SIG-M5 treated with dmso at 0.1 percent for 504 hours (cell line): ENCODE measurements around the gene IGHMBP2.

Experiments used
- DNase-seq: peaks from one replicate; lab custom pipeline; 2025; ENCODE audit not compliant: unreplicated experiment; lab: John Stamatoyannopoulos, UW

IGHMBP2 gene

DNA sequence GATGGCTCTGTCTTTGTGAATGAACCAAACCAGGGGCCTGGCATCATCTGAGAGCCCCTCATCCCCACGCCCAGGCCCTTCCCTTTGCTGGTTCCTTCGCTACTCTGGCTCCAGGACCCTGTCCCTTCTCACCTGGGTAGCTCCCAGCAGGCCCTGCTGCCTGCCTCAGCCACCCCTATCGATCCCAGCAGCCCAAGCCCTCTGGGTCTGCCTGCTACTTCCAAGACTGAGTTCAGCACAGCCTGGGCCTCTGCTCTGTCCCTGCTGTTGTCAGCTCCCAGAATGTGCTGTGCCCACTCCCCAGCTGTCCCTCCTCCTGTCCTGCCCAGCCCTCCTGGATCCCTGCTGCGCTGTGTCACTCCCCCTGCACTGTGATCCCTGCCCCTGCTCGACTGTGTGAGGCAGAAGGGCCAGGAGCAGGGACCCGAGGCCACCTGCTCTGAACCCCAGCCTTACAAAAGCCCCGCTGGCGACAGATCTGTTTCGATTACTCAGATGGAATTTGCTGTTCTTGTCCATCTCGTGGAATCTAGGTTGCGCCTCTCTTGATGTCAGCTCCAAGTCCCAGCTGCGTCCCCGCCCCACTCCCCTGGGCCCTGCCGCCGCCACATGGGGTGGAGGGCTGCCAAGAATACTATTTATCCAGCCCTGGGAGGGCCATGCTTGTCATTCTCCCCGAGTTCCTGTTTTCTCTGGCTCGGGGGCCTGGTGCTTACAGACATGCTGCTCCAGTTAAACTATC is 13.0 kb upstream of the IGHMBP2 start:
- DNase-seq: no peak

DNA sequence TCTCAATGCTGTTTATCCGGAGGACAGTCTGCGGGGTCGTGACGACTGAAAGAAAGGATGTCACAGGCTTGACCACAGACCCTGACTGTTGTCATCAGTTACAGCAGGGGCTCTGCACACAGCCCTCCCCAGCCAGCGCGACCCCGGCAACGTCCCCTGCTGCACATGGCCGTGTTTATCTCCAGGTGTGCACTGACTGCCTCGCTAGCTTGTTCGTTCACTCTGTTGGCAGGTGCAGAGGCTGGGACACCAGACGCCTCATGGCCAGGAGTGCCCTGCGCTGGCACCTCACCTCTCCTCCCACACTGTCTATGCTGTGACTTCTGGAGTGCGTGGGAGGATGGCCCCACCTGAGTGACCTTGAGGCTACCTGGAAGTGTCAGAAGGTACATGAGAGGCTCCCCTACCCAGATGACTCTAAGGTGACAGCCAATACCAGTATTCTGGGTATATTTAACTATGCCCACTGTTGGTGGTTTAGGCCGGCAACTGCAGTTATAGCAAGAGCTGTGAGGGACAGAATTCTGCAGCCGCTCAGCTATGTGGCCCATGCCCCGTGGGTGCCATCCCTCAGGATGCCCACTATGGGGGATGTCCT is 12.2 kb upstream of the IGHMBP2 start:
- DNase-seq: no peak

DNA sequence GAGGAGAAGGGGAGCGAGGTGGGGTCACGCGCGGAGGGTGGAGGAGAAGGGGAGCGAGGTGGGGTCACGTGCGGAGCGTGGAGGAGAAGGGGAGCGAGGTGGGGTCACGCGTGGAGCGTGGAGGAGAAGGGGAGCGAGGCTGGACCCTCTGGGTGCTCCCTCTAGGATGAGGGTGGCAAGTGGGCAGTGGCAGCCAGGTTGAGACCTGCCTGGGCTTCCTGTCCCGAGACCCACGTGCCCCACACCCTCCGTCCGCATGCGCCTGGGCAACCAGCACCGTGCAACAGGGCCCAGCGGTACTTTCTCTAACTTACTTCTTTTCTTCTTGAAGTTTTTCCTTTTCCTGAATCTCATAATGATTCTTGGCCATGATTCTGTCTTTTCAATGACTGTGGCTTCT is 11.1 kb upstream of the IGHMBP2 start:
- DNase-seq: no peak

DNA sequence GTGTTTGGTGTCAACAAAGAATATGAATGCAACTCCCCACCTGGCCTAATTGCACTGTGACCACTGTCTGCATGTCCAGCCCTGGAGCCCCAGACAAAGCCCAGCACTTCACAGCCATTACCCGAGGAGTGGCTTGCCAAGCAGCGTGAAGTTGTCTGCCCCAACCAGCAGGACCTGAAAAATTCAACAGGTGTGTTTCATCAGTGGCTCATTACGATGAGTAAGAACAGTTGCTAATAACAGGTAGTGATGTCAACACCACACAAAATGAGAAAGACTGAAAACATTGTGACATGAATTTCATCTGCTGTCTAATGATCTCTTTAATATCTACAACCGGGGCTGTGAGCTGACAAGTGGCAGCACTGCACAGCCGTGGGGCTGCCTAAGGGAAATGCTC is 10.4 kb upstream of the IGHMBP2 start:
- DNase-seq: no peak

DNA sequence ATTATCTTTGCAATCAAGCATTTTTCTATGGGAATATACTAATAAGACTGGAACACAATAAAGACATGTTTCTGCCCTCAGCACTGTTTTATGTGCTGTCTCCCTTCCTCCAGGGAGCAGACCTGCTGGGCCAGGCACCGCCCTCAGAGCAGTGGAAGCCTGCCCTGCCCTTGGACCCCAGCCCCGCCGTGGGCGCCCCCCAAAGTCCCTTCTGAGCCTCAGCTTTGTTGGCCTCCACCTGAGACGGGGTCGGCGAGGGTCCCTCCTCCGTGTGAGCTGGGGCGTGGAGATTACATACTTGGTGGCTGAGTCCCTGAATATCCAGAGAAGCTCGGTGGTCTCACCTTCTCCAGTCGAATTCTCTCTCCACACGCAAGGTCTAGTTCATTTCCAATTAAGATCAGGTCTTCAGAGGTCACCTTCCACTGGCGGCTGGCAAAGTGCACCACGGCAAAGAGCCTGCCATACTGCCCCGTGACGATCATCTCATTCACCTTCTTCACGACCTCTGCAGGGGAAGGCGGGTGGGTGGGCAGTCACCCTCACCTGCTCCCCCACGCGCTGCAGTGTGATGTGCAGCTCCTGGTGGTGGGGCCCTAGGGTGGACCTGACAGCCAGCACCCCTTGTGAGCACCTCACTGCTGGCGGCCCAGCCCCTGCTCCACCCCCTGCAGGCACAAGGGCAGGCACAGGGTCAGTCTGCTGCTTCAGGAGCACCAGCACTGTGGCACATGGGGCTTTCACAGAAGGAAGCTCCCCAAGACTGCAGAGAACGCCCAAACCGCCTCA is 7.3 kb upstream of the IGHMBP2 start:
- DNase-seq: no peak

DNA sequence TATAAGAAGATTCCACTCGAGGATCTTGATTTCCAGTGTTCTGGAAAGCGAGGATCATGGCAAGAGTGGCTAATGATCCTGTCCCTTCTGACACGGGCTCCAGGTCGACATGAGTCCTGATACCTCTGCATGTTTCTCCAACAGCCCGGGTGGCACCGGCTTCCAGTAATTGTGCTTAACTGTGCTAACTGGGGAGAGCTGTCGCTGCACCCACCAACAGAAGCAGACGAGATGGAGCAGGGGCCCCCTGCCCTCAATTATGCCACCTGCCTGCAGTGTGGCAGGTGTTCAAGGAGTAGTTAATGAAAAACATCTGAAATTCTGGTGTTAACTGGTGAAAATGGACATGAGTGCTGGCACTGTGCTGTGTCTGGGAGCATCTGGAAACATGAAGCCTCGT is 6.2 kb upstream of the IGHMBP2 start:
- no peak for DNase-seq

DNA sequence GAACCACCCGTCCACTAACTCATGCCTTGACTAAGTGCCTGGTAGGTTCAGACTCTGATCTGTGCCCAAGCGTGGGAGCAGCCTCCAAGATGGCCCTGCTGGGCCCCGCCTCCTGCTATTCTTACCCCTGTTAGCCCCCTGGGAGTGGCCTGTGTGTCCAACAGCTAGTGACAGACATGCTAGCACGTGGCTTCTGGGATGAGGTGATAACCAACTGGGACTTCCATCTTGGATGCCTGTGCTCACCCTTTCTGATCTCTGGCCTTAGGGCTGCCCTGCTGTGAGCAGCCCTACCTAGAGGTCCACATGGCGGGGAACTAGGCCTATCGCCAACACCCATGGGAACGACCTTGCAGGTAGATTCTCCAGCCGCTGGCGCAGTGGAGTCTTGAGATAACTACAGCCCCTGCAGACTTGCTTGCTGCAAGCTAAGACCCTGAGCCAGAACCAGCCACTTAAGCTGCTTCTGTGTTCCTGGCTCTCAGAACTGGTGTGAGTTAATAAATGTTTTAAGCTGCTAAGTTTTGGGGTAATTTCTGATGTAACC is 2.8 kb upstream of the IGHMBP2 start:
- no peak for DNase-seq

DNA sequence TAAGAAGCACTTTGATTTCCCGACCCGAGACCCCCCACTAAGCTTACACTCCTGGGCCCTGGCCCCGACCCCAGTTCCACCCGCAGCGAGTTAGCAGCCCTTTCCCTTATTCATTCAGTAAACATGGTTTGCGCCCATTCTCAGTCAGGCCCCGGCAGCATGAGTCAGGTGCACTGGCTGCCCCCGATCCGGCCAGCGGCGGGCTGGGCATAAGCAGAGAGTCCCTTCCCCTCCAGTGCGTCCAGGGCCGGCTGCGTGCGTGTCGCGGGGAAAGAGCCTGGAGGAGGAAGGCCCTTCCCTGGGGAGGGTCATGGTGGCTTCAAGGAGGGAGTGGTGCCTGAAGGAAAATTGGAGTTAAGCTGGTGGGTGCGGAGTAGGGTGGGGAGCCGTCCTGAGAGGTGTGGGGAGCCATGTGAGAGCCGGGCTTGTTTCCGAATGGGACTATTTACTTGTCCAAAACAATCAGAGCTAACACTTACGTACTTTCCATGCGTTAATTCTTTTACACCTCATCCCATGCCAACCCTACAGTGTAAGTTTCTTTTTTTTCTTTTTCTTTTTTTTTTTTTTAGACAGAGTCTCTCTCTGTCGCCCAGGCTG is 657 bp downstream of the IGHMBP2 start:
- no peak for DNase-seq

DNA sequence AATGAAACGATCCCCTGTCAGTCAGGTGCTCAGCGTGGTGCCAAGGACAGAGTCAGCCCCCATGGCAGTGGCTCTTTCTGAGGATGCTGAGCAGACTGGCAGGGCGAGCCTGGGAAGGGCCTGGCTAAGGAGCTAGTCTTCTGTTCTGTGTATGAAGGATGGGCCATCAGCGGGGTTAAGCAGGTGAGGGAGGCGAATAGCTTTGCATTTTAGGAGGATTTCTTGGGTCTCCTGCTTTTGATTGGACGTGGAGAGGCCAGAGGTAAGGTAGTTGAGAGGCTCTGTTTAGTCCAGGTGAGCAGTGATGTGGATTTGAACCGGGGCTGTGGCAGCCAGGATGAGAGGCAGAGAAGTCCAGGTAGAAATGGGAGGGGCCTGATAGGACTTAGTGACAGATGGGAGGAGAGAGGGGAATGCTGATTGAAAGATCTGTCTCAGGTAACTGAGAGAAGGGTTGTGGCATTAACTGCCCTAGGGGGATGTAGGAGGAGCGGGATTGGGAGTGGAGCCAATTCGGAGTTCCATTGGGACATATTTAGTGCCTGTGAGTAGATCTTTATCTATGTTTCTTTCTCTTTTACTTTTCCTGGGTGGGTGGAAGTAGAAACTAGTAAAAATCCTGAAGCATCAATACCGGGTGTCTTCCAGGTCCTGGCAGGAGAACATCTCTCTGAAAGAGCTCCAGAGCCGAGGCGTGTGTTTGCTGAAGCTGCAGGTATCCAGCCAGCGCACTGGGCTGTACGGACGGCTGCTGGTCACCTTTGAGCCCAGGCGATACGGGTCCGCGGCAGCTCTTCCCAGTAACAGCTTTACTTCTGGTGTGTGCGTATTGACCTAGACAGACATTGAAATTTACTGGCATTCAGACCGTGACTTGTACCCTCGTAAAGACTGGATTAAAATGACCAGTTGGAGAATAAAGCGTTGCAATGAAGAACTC is 2.0 kb downstream of the IGHMBP2 start:
- DNase-seq: no peak

DNA sequence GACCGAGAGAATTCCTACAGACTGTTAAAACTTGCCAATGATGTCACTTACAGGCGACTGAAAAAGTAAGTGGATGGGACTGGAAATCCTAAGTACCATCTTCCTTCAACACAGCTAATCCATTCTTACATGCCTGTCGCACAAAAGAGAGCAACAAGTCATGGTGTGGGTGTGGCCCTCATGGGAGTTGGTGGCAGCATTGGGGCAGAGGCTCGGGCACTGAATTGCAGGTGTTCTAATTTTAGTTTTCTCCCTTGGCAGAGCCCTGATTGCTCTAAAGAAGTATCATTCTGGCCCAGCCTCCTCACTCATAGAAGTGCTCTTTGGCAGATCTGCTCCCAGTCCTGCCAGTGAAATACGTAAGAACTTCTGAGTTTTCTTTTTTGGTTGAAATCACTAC is 4.6 kb downstream of the IGHMBP2 start:
- no peak for DNase-seq

DNA sequence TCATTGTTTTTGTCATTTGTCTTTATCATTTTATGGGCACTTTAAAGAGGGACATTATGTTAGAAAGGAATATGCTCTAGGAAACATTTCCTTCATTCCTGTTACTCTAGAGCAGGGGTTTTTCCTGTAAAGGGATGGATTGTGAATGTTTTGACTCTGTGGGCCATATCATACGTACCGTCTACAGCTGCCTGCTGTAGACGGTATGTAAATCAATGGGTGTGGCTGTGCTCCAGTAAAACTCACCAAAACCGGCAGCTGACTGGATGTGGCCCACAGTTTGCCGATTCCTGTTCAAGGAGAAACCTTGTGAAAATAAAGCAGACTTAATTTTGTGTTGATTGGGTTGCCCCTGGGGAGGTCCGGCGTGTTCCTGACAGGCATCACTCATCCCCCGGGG is 7.3 kb downstream of the IGHMBP2 start:
- DNase-seq: no peak

DNA sequence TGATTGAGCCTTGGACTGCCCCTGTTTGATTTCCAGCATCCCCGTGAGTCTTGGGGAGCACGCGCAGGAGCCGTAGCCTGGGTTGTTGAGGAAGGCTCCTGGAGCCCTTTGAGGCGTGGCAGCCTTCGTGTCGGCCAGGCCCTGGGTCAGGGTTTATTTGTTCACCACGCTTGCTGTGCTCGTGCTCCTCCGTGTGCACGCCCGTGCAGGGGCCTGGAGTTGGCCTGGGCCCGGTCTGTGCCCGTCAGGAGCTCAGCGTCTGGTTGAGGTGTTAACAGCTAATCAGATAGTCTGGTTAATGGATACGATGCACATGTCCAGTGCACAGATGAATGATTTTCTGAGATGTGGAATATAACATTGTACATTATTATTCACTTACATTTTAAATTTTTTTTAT is 8.0 kb downstream of the IGHMBP2 start:
- DNase-seq: no peak

DNA sequence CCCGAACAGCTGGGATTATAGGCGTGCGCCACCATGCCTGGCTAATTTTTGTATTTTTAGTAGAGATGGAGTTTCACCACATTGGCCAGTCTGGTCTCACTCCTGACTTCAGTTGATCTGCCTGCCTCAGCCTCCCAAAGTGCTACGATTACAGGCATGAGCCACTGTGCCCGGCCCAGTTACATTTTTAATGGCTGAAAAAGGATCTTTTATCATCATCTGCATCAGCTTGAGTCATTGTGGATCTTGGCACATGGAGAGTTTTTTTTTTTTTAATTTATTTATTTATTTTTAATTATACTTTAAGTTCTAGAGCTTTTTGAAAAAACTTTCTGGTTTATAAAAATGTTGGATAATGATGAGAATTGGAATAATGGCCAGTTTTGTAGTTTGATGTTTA is 8.6 kb downstream of the IGHMBP2 start:
- DNase-seq: no peak

DNA sequence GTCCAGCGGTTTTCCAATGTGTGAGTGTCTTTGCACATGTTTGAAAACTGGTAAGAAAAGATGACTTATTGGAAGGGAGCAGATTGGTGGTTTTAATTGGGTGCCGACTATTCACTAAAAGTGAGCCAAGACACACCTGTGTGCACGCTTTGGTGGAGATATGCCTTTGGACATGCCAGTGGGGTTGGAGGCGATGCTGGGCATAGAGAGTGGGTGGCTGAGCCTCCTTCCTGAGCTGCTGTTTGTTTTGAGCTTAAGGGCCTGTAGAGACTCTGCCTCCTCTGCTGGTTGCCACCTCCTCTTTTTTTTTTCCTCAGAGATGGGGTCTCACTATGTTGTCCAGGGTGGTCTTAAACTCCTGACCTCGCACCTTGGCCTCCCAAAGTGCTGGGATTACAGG is 9.5 kb downstream of the IGHMBP2 start:
- no peak for DNase-seq

DNA sequence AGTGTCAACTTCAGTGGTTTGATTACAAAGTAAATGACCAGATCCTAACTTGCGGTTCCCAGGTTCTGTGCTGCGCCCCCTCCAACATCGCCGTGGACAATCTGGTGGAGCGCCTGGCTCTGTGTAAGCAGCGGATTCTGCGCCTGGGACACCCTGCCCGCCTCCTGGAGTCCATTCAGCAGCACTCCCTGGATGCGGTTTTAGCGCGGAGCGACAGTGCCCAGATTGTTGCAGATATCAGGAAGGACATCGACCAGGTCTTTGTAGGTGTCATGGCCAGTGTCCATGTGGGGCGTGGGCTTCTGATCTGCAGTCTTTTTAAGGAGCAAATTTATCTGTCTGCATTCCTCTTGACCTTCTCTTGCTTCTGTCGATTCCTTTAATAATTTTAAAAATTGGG is 11.1 kb downstream of the IGHMBP2 start:
- no peak for DNase-seq

DNA sequence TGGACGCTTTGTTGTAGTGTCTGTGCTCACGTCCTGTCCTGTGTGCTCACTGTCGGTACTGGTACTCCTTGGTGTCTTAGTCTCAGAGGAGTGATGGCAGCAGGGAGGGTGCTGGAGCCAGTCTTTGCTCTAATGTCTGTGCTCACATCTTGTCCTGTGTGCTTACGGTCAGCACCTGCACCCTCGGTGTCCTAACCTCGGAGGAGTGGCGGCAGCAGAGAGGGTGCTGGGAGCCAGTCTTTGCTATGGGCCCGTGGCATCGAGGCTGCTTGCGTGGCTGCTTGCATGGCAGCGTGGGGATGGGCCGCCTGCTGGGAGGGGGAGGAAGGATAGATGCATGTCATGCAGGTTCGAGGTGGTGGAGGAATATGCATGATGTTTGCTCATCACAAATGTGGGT is 12.7 kb downstream of the IGHMBP2 start:
- DNase-seq: no peak

DNA sequence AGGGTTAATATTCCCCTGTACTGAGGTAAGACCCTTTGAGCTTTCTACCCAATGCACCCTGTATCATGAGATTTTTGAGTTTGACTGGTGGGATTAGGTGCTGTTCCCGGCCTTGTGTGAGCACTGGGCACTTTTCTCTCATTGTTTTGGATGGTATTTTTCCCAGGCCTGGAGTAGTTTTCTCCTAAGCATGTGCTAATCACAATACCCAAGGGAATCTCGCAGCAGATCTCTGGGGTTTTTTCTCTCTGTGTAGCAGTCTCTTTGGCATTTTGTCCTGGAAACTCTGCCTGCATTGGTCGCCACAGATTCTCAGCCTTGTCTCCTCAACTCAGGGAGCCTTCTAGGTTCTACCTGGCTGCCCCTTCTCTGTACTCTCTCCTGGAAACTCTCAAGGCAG is 19.9 kb downstream of the IGHMBP2 start:
- DNase-seq: no peak

DNA sequence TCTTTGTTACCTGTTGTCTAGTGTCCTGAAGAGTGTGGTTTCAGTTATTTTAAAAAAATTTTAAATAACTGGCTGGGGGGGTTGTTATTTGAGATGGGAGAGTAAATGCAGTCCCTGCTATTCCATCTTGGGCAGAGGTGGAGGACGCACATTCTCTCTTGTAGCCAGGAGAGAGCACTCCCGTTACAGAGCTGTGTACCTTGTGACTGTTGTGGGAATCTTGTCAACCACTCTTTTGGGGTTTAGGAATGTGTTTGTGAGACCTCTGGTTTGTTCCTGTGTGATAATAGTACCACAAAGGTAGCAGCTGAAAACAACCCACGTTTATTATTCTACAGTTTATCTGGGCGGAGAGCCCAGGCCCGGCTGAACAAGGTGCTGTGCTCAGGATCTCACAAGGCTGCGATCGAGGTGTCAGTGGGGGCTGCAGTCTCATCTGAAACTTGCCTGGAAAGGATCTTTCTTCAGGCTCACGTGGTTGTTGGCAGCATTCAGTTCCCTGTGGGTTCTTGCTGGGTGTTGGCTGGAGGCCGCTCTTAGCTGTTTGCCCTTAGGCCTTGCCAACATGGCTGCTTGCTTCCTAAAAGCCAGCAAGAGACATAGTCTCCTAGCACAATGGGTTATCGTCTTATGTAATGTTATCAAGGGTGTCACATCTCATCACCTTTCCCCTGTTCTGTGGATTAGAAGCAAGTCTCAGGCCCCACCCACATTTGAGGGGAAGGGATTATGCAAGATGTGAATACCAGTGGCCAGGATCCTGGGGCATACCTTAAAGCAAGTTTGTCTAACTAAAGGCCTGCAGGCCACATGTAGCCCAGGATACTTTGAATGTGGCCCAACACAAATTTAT is 20.6 kb downstream of the IGHMBP2 start:
- DNase-seq: no peak

DNA sequence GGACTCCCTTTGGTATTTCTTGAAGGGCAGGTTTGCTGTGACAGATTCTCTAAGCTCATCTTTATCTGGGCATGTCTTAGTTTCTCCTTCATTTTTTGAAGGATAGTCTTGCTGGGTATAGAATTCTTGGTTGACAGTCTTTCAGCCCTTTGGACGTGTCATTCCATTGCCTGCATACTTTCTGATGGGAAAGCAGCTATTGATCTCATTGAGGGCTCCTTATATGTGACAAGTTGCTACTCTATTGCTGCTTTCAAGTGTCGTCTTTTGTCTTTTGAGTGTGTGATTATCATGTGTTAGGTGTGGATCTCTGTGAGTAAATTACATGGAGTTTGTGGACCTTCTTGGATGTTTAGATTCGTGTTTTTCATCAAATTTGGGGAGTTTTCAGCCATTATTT is 21.9 kb downstream of the IGHMBP2 start:
- DNase-seq: no peak
